Measurements from ENCODE around the gene TMBIM1.

- TF ChIP-seq, protein P1, sequence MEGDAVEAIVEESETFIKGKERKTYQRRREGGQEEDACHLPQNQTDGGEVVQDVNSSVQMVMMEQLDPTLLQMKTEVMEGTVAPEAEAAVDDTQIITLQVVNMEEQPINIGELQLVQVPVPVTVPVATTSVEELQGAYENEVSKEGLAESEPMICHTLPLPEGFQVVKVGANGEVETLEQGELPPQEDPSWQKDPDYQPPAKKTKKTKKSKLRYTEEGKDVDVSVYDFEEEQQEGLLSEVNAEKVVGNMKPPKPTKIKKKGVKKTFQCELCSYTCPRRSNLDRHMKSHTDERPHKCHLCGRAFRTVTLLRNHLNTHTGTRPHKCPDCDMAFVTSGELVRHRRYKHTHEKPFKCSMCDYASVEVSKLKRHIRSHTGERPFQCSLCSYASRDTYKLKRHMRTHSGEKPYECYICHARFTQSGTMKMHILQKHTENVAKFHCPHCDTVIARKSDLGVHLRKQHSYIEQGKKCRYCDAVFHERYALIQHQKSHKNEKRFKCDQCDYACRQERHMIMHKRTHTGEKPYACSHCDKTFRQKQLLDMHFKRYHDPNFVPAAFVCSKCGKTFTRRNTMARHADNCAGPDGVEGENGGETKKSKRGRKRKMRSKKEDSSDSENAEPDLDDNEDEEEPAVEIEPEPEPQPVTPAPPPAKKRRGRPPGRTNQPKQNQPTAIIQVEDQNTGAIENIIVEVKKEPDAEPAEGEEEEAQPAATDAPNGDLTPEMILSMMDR (IDR thresholded peaks at IDR 0.05): no peak
- TF ChIP-seq EP300 (IDR thresholded peaks at IDR 0.05): no peak
- TF ChIP-seq POLR2AphosphoS5 (IDR thresholded peaks at IDR 0.05): no peak
- no peak for TF ChIP-seq POLR2A (IDR thresholded peaks at IDR 0.05)
These were observed 30.7 kb downstream of the TMBIM1 start for GRCh38 chr2:218261423-218262236.
